ENCODE data around the gene SEMA3F. TPM values are rescaled to one million over a fixed set of nuclear protein-coding genes. Genes with fewer than 3 reads are reported as not detected.
A peak's percentile ranks its signal among the peaks of the same experiment; 100 is the strongest.

The SEMA3F gene
- total and polyA plus RNA-seq, 2 donors (not counting 1 experiment from before 2014, with no cell fraction given): 5.1 to 9.7 TPM

- DNase-seq (ENCODE audit: low read depth in 2 of 2): peak in 1 of 2 donors; percentile 49
- no peaks in the 10 kb centered on the region for H3K36me3 ChIP-seq (ENCODE audit: control insufficient read depth, insufficient read depth, low read length)
- H2AFZ ChIP-seq (ENCODE audit: low read length): no peak overlapping the region
- TF ChIP-seq CTCF (conservative IDR thresholded peaks at IDR 0.05 in 1 of 2, IDR thresholded peaks at IDR 0.05 in 1 of 2; ENCODE audit: low read depth in 1 of 2, low read length in 2 of 2) (no peak), EZH2 (IDR thresholded peaks at IDR 0.05; ENCODE audit: low read length, missing control alignments) (no peak)
- H3K27ac ChIP-seq (ENCODE audit: insufficient read depth, low read length): no peak overlapping the region
- no peaks in the 10 kb centered on the region for H3K9me3 ChIP-seq (ENCODE audit: control insufficient read depth, insufficient read depth, low read depth, low read length)
- peaks cover 10% of the 10 kb centered on the region for H3K4me1 ChIP-seq (ENCODE audit: control insufficient read depth, extremely low read depth, insufficient read depth, low read length)
- H4K20me1 ChIP-seq (ENCODE audit: control insufficient read depth, extremely low read depth, insufficient read depth, low read length): no peaks in the 10 kb centered on the region
- no peaks in the 10 kb centered on the region for H3K79me2 ChIP-seq (ENCODE audit: control insufficient read depth, insufficient read depth, low read length)
- no peak overlapping the region for H3K4me2 ChIP-seq (ENCODE audit: extremely low read depth, insufficient read depth, low read length)
- H3K27me3 ChIP-seq (ENCODE audit: control insufficient read depth, insufficient read depth, low read length): peaks cover 6% of the 10 kb centered on the region
- no peak overlapping the region for H3K4me3 ChIP-seq (replicated peaks in 1 of 4; ENCODE audit: control extremely low read depth in 1 of 4, insufficient read depth in 1 of 4, low read depth in 3 of 4, low read length in 4 of 4)
- H3K9ac ChIP-seq (ENCODE audit: insufficient read depth, low read length): no peak overlapping the region
Observed at GRCh38 chr3:50157827-50158529, 2.9 kb downstream of the SEMA3F start.

DNA sequence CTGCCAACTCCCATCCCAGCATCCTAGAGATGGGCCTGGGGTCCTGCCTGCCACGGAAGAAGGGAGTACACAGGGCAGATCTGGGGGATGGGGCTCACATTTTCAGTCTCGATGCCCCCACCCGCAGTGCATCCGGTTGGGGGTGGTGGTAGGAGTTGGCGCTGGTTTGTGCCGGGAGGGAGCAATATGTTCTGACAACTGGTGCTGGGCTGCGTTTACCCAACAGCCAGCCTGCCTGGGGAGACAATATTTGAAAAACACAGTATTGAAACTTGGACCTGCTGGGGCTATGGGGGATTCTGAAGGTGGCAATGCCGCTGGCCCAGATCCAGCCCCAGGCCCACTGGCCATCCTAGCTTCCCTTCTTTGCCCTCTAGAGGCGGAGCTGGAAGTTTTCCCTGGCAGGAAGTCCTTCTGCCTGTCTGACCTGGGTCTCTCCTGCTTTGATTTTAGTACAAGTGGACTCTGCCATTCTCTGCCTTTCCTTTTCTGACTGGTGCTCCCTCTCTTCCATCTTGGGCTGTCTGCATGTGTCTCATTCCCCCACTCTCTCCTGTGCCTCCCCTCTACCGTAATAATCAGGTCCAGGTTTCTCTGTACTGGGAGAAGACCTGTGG is 3.5 kb downstream of the SEMA3F start:
- H3K9me3 ChIP-seq (ENCODE audit: control insufficient read depth, insufficient read depth, low read depth, low read length): no peaks in the 10 kb centered on the region
- H2AFZ ChIP-seq (ENCODE audit: low read length): no peak overlapping the region
- DNase-seq (ENCODE audit: low read depth in 2 of 2): no peak
- TF ChIP-seq CTCF (conservative IDR thresholded peaks at IDR 0.05 in 1 of 2, IDR thresholded peaks at IDR 0.05 in 1 of 2; ENCODE audit: low read depth in 1 of 2, low read length in 2 of 2) (no peak), EZH2 (IDR thresholded peaks at IDR 0.05; ENCODE audit: low read length, missing control alignments) (no peak)
- H3K4me1 ChIP-seq (ENCODE audit: control insufficient read depth, extremely low read depth, insufficient read depth, low read length): peaks cover 14% of the 10 kb centered on the region
- no peak overlapping the region for H3K27ac ChIP-seq (ENCODE audit: insufficient read depth, low read length)
- H3K4me2 ChIP-seq (ENCODE audit: extremely low read depth, insufficient read depth, low read length): no peak overlapping the region
- no peaks in the 10 kb centered on the region for H3K79me2 ChIP-seq (ENCODE audit: control insufficient read depth, insufficient read depth, low read length)
- no peaks in the 10 kb centered on the region for H3K36me3 ChIP-seq (ENCODE audit: control insufficient read depth, insufficient read depth, low read length)
- no peak overlapping the region for H3K9ac ChIP-seq (ENCODE audit: insufficient read depth, low read length)
- no peak overlapping the region for H3K4me3 ChIP-seq (replicated peaks in 1 of 4; ENCODE audit: control extremely low read depth in 1 of 4, insufficient read depth in 1 of 4, low read depth in 3 of 4, low read length in 4 of 4)
- H3K27me3 ChIP-seq (ENCODE audit: control insufficient read depth, insufficient read depth, low read length): peaks cover 6% of the 10 kb centered on the region
- no peaks in the 10 kb centered on the region for H4K20me1 ChIP-seq (ENCODE audit: control insufficient read depth, extremely low read depth, insufficient read depth, low read length)

GRCh38 chr3:50160561-50160983 is 5.4 kb downstream of the SEMA3F start:
- TF ChIP-seq CTCF (conservative IDR thresholded peaks at IDR 0.05 in 1 of 2, IDR thresholded peaks at IDR 0.05 in 1 of 2; ENCODE audit: low read depth in 1 of 2, low read length in 2 of 2) (no peak), EZH2 (IDR thresholded peaks at IDR 0.05; ENCODE audit: low read length, missing control alignments) (no peak)
- Histone ChIP-seq H3K27ac (ENCODE audit: insufficient read depth, low read length) (no peak overlapping the region), H3K4me2 (ENCODE audit: extremely low read depth, insufficient read depth, low read length) (no peak overlapping the region), H3K79me2 (ENCODE audit: control insufficient read depth, insufficient read depth, low read length) (no peaks in the 10 kb centered on the region), H3K36me3 (ENCODE audit: control insufficient read depth, insufficient read depth, low read length) (no peaks in the 10 kb centered on the region), H3K27me3 (ENCODE audit: control insufficient read depth, insufficient read depth, low read length) (no peaks in the 10 kb centered on the region), H3K4me1 (ENCODE audit: control insufficient read depth, extremely low read depth, insufficient read depth, low read length) (peaks cover 30% of the 10 kb centered on the region), H2AFZ (ENCODE audit: low read length) (no peak overlapping the region), H3K4me3 (replicated peaks in 1 of 4; ENCODE audit: control extremely low read depth in 1 of 4, insufficient read depth in 1 of 4, low read depth in 3 of 4, low read length in 4 of 4) (no peak overlapping the region), H3K9me3 (ENCODE audit: control insufficient read depth, insufficient read depth, low read depth, low read length) (no peaks in the 10 kb centered on the region), H3K9ac (ENCODE audit: insufficient read depth, low read length) (no peak overlapping the region), H4K20me1 (ENCODE audit: control insufficient read depth, extremely low read depth, insufficient read depth, low read length) (no peaks in the 10 kb centered on the region)
- peak in 1 of 2 donors; percentile 62 for DNase-seq (ENCODE audit: low read depth in 2 of 2)

Measured in fibroblast of lung (primary cell).